Psoas muscle (tissue), 8 donors: Measurements from ENCODE around the gene ZBTB7C. TPM values are rescaled to one million over a fixed set of nuclear protein-coding genes. Genes with fewer than 3 reads are reported as not detected.

Source experiments
- ATAC-seq, 4 donors: fragments of 200-7000 bp; cut with Tn5 transposase; one replicate each; pipeline ENCODE4 v1.9.1; 2020; ENCODE audit warnings: moderate library complexity in 3 of 4, mild to moderate bottlenecking in 2 of 4
- DNase-seq, 2 donors: peaks; one replicate each; pipeline ENCODE4 v3.0.0-alpha.2; 2020
- H3K27ac ChIP-seq: fragments of 200-600 bp; one replicate; pipeline ENCODE4 v1.8.0; 2022
- H3K27me3 ChIP-seq, 3 donors: fragments of 200-600 bp in 1 of 3; one replicate each; pipeline versions ENCODE4 v1.6.1 to v1.8.0; 2013 to 2022; ENCODE audit warnings: low read length in 2 of 3, mild to moderate bottlenecking in 2 of 3, moderate library complexity in 1 of 3; ENCODE audit not compliant: insufficient read depth in 3 of 3
- H3K36me3 ChIP-seq, 2 donors: fragments of 200-600 bp in 1 of 2; one replicate each; pipeline versions ENCODE4 v1.6.1 to v1.8.0; 2013 to 2022; ENCODE audit warnings: low read depth in 1 of 2, mild to moderate bottlenecking in 1 of 2, moderate library complexity in 1 of 2; ENCODE audit not compliant: insufficient read depth in 1 of 2
- H3K4me1 ChIP-seq: fragments of 200-600 bp; one replicate; pipeline ENCODE4 v1.8.0; 2022
- H3K4me3 ChIP-seq: fragments of 200-600 bp; one replicate; pipeline ENCODE4 v1.8.0; 2022; ENCODE audit warnings: mild to moderate bottlenecking
- H3K9me3 ChIP-seq: fragments of 200-600 bp; one replicate; pipeline ENCODE4 v1.8.0; 2022
- WGBS, 3 donors: extraction: QIAGEN DNeasy Blood & Tissue Kit; methylation state at CpG; one replicate each; pipeline versions ENCODE4 v1.1.6 to v1.1.7; 2013; 5-methylcytosine and 5-hydroxymethylcytosine counted together
- intact Hi-C, 2 donors: fragments of 100-400 bp; cut with DNase I; formaldehyde crosslinking; loops; one replicate each; pipeline versions ENCODE4 v1.11.0 to v1.14.2; 2022
- polyA plus RNA-seq, 3 donors: library from polyadenylated mRNA; stranded (reverse); fragments of 200-250 nt; gene quantifications; one replicate each; pipeline ENCODE4 v1.2.3, GENCODE V29; 2013
- total RNA-seq, 4 donors: library from RNA; stranded (reverse); fragmentation: NEBNext Ultra II Directional in 2 of 4; extraction: Animal tissue kit (Norgen Biotek cat#: 25700) in 2 of 4; gene quantifications; one replicate each; pipeline versions ENCODE4 v1.2.1 to v1.2.4, GENCODE V29; 2021 to 2023
- TF ChIP-seq, protein P1 (sequence below): fragments of 200-600 bp; IDR thresholded peaks from one replicate; pipeline ENCODE4 v1.8.0; 2022; ENCODE audit warnings: antibody characterized with exemption
- donor health status: healthy with polysubstance abuse.
- donor health status: DM: no; HTN: no; CAD: no; lungs with moderate emphysema.
- donor health status: Bipolar disorder and iron deficiency.
- donor health status: healthy.
- donor health status: DM: yes; HTN: yes; CAD: no.
- donor health status: DM: no; HTN: no; CAD: no.
- donor health status: DM: no; HTN: no; CAD: no.
- donor health status: DM: yes; HTN: yes; CAD: no.

The ZBTB7C gene
- total and polyA plus RNA-seq, 7 donors, result 0.34 to 2.9 (median 0.78) TPM

DNA sequence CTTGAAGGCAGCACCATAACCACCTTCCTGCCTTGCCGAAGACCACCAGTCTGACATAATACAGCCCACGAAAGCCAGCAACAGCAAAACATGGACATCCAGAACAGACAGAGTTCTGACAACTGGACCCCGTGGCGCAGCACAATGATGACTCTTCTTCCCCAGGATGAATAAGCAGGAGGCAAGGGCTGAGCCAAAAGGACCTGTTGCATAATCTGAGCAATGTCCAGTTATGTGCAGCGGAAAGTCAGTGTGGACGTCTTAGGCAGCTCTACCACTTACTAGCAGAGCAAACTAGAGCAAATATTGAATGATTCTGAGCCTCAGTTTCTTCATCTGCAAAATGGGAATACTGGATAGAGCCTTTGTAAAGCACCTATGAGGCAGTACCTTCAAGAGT is 225.1 kb downstream of the ZBTB7C start:
- intact Hi-C loops, result no loop called here
- Histone ChIP-seq H3K4me1 (no peaks in the 10 kb centered on the region), H3K36me3 (no peaks in the 10 kb centered on the region), H3K27ac (no peak overlapping the region), H3K4me3 (no peak overlapping the region), H3K27me3 (no peaks in the 10 kb centered on the region), H3K9me3 (no peaks in the 10 kb centered on the region)
- peak in 2 of 4 donors; percentile 55 to 56 for ATAC-seq
- WGBS, 3 donors, result 63 to 77% (median 71%) methylated on average over 6 of the region's 6 CpGs
- DNase-seq, result peak in 1 of 2 donors; percentile 41
- TF ChIP-seq, protein P1, sequence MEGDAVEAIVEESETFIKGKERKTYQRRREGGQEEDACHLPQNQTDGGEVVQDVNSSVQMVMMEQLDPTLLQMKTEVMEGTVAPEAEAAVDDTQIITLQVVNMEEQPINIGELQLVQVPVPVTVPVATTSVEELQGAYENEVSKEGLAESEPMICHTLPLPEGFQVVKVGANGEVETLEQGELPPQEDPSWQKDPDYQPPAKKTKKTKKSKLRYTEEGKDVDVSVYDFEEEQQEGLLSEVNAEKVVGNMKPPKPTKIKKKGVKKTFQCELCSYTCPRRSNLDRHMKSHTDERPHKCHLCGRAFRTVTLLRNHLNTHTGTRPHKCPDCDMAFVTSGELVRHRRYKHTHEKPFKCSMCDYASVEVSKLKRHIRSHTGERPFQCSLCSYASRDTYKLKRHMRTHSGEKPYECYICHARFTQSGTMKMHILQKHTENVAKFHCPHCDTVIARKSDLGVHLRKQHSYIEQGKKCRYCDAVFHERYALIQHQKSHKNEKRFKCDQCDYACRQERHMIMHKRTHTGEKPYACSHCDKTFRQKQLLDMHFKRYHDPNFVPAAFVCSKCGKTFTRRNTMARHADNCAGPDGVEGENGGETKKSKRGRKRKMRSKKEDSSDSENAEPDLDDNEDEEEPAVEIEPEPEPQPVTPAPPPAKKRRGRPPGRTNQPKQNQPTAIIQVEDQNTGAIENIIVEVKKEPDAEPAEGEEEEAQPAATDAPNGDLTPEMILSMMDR, result no peak

DNA sequence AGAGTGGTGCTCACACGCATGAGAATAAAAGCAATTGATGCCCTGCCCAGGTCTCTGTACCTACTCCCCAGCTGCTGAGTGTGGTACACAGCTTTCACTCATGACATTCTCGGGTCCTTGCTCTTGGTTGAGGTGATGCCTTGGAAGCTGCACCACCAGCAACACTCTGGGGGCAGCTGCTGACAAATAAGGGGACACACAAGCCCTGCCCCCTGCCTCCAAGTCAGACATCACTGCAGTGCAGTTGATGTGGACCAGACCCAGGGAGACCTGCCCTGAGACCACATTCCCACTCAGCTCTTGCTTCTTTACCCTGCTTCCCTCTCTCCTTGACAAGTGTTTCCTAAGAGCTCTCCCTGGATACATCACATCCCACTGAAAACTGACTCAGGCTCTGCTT is 225.6 kb downstream of the ZBTB7C start:
- DNase-seq (no peak), ATAC-seq (no peak)
- Histone ChIP-seq H3K4me3 (no peak overlapping the region), H3K27me3 (no peaks in the 10 kb centered on the region), H3K4me1 (no peaks in the 10 kb centered on the region), H3K36me3 (no peaks in the 10 kb centered on the region), H3K9me3 (no peaks in the 10 kb centered on the region), H3K27ac (no peak overlapping the region)
- WGBS, 3 donors, result 81 to 98% (median 97%) methylated on average over 2 of the region's 2 CpGs
- intact Hi-C loops, result no loop called here
- TF ChIP-seq, protein P1, result no peak

DNA sequence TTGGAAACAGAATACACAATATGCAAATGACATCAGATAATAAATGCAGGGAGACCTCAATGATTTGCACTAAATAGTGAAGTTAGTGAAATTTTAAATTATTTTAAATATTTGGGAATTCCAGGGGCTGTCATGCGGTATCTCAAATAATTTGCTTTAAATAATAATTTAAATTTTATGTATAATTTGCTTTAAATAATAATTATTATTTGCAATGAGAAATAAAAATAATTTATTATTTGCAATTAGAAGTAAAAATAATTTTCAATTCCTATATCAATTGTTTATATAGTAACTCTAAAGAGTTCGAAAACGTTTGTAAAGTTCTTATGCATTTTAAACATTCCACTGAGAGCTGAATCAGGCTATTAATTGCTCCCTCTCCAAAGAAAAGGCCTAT is 226.4 kb downstream of the ZBTB7C start:
- 89 to 91% (median 89%) methylated on average over 3 of the region's 3 CpGs for WGBS, 3 donors
- no peaks in the 10 kb centered on the region for H3K36me3 ChIP-seq
- no peaks in the 10 kb centered on the region for H3K9me3 ChIP-seq
- TF ChIP-seq, protein P1, result no peak
- no peak overlapping the region for H3K27ac ChIP-seq
- no peaks in the 10 kb centered on the region for H3K4me1 ChIP-seq
- H3K4me3 ChIP-seq, result no peak overlapping the region
- intact Hi-C loops, result no loop called here
- no peaks in the 10 kb centered on the region for H3K27me3 ChIP-seq
- DNase-seq (no peak), ATAC-seq (no peak)

DNA sequence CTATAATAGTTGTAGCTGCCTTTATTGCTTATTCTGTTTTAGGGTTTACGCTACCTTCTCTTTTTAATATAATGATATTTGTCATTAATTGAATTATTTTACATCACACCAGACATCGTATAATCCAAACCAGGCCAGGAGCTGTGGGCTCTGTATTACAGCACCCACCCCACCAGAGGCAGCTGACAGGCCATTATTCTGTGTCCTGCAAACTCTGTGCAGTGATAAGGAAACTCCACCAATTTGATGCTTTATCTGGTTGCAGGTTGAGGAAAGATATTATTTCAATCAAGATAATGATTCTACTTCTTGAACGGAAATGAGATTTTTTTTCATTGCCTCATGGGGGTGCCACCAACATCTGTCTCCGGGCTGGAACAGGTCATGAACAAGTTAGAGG is 227.3 kb downstream of the ZBTB7C start:
- Histone ChIP-seq H3K4me3 (no peak overlapping the region), H3K9me3 (no peaks in the 10 kb centered on the region), H3K4me1 (no peaks in the 10 kb centered on the region), H3K27ac (no peak overlapping the region), H3K27me3 (no peaks in the 10 kb centered on the region), H3K36me3 (no peaks in the 10 kb centered on the region)
- ATAC-seq, result no peak
- DNase-seq, result no peak
- TF ChIP-seq, protein P1, result no peak
- WGBS, 3 donors, result 78 to 86% (median 81%) methylated on average over 4 of the region's 4 CpGs
- intact Hi-C loops, result no loop called here

DNA sequence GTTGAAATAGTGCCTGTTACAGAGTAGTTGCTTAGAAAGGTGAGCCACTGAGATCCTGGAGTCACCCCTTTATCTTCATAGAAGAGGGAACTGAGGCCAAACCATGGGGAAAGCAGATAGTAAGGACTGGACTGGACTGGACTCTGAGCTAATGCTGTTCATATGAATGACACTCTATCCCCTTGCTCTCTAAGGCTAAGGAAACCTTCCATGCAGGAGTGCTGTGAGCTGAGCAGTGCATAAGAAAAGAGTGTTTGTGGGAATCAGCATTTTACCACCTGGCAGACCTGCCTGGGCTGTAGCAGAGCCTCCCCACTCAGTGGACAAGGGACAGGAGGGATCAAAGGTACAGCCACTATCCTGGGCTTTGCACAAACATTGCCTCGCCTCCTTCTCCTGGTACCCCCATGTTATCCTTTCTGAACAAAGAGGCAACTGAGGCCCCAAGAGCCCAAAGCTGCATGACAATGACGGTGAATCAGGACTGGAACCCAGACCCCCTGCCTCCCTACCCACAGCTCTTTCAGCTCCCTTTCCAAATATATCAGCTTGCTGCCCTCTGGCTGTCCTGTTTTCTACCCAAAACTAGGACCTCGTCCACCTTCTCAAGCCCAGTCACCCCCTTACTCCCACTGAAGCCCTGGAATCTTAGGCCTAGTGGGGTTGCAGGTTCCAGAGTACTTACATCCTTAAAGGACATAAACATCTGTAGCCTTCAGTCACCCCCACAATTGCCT is 227.9 kb downstream of the ZBTB7C start:
- no peaks in the 10 kb centered on the region for H3K4me1 ChIP-seq
- H3K4me3 ChIP-seq, result no peak overlapping the region
- 98 to 100% (median 99%) methylated on average over 3 of the region's 3 CpGs for WGBS, 3 donors
- DNase-seq, result no peak
- TF ChIP-seq, protein P1, result no peak
- H3K27me3 ChIP-seq, result no peaks in the 10 kb centered on the region
- no peaks in the 10 kb centered on the region for H3K36me3 ChIP-seq
- H3K27ac ChIP-seq, result no peak overlapping the region
- no peak for ATAC-seq
- intact Hi-C loops, result no loop called here
- H3K9me3 ChIP-seq, result no peaks in the 10 kb centered on the region
